Body of pancreas (tissue), 4 donors: ENCODE data around the gene C1orf232. TPM values are rescaled to one million over a fixed set of nuclear protein-coding genes. Genes with fewer than 3 reads are reported as not detected.

Experiments used
- ATAC-seq: fragments of 150-250 bp; one replicate; pipeline ENCODE4 v1.9.1; 2016
- DNase-seq, 4 donors: peaks; one replicate each; pipeline ENCODE4 v3.0.0-alpha.2; 2019
- H3K27ac ChIP-seq, 4 donors: fragments of 200-600 bp; sonication (generic); 1 replicate in 3 of 4; 2 replicates in 1 of 4; pipeline versions ENCODE4 v1.5.1 to v1.6.1; 2016 to 2019; ENCODE audit warnings: mild to moderate bottlenecking in 1 of 4, mixed read lengths in 1 of 4, moderate library complexity in 1 of 4
- H3K27me3 ChIP-seq, 2 donors: fragments of 200-600 bp; sonication (generic); one replicate each; pipeline ENCODE4 v1.6.0; 2016; ENCODE audit warnings: mild to moderate bottlenecking in 1 of 2
- H3K36me3 ChIP-seq, 2 donors: fragments of 200-600 bp; sonication (generic); replicated peaks in 1 of 2; 2 replicates each; pipeline ENCODE4 v1.5.1; 2016; ENCODE audit warnings: low read depth in 2 of 2; ENCODE audit not compliant: insufficient read depth in 1 of 2
- H3K4me1 ChIP-seq: fragments of 200-600 bp; sonication (generic); one replicate; pipeline ENCODE4 v1.6.0; 2016
- H3K4me3 ChIP-seq, 2 donors: fragments of 200-600 bp; sonication (generic); 1 replicate in 1 of 2; 2 replicates in 1 of 2; pipeline ENCODE4 v1.5.1; 2016 to 2019
- H3K9me3 ChIP-seq, 3 donors: fragments of 200-600 bp; sonication (generic); 1 replicate in 2 of 3; 2 replicates in 1 of 3; pipeline ENCODE4 v1.5.1; 2016
- CTCF ChIP-seq, 7 experiments: fragments of 450-650 bp in 4 of 7; fragments of 200-600 bp in 3 of 7; sonication (generic) in 3 of 7; IDR thresholded peaks; one replicate each; pipeline ENCODE4 v1.5.1; 2016 to 2019; ENCODE audit warnings: antibody characterized with exemption in 7 of 7
- POLR2A ChIP-seq, 3 donors: fragments of 450-650 bp; IDR thresholded peaks; one replicate each; pipeline ENCODE4 v1.6.1; 2016; ENCODE audit warnings: antibody characterized with exemption in 3 of 3, mild to moderate bottlenecking in 2 of 3
- WGBS, 2 donors: methylation state at CpG; one replicate each; pipeline ENCODE4 v1.1.5; 2017; 5-methylcytosine and 5-hydroxymethylcytosine counted together
- intact Hi-C: fragments of 100-400 bp; cut with DNase I; formaldehyde crosslinking; loops from one replicate; pipeline ENCODE4 v1.15.1; 2023
- total RNA-seq, 2 donors: library from RNA; depleted of rRNA; stranded (reverse); fragments of >200 nt; gene quantifications; one replicate each; pipeline ENCODE4 v1.1.0, GENCODE V29; 2016

Gene C1orf232
- total RNA-seq, 2 donors from 2014 or later: not detected

DNA sequence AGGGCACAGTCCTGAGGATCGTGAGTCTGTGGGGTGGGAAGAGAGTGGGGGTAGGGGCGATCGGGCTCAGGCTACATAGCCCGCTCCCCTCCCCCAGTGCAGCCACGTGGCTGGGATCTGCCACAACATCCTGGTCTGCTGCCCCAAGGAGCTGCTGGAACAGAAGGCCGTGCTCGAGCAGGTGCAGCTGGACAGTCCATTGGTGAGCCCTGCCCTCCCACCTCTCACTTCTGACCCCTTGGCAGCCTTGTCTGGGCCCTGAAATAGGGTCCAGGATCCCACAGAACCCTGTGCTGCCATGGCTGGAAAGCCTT, 13.6 kb upstream of the C1orf232 start:
- no peak for ATAC-seq

GRCh38 chr1:26181586-26182382, 13.0 kb upstream of the C1orf232 start:
- intact Hi-C loops: no loop called here
- WGBS, 2 donors: 75 to 79% methylated on average over 9 of the region's 9 CpGs
- no peak for DNase-seq

More for the DNA sequence above, 13.6 kb upstream of the C1orf232 start:
- H3K36me3 ChIP-seq: peaks cover 0 to 20% of the 10 kb centered on the region in 2 donors
- H3K4me3 ChIP-seq: no peak overlapping the region
- H3K27ac ChIP-seq: no peak overlapping the region
- intact Hi-C loops: no loop called here
- WGBS, 2 donors: 92% methylated on average over 7 of the region's 7 CpGs; no CpG with 5 or more reads in 1 of the 2 donors
- DNase-seq: no peak
- TF ChIP-seq CTCF (IDR thresholded peaks at IDR 0.05) (no peak), POLR2A (IDR thresholded peaks at IDR 0.05) (no peak)
- H3K9me3 ChIP-seq: no peaks in the 10 kb centered on the region
- H3K27me3 ChIP-seq: no peaks in the 10 kb centered on the region
- H3K4me1 ChIP-seq: peaks cover 11% of the 10 kb centered on the region

DNA sequence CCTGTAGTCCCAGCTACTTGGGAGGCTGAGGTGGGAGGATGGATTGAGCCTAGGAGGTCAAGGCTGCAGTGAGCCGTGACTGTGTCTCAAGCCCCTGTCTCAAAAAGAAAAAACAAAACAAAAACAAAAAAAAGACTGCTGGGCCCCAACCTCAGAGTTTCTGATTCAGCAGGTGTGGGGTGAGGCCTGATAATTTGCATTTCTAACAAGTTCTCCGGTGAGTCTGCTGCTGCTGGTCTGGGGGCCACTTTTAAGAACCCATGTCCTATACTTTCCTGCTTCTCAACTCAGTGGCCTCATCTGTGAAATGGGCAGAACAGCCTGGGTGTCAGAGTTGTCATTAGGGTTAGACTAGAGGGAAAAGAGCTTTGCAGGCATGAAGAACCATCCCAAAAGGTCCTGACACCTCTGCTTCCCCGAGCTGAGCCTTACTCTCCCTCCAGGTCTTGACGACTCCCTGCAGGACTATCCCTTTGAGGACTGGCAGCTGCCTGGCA, 11.3 kb upstream of the C1orf232 start:
- Histone ChIP-seq H3K27ac (no peak overlapping the region), H3K4me3 (no peak overlapping the region), H3K9me3 (no peaks in the 10 kb centered on the region), H3K4me1 (peaks cover 15% of the 10 kb centered on the region), H3K36me3 (peaks cover 0 to 15% of the 10 kb centered on the region in 2 donors), H3K27me3 (no peaks in the 10 kb centered on the region)
- TF ChIP-seq POLR2A (IDR thresholded peaks at IDR 0.05) (no peak), CTCF (IDR thresholded peaks at IDR 0.05) (no peak)
- 75 to 87% methylated on average over 3 to 4 of the region's 4 CpGs for WGBS, 2 donors
- intact Hi-C loops: no loop called here
- ATAC-seq (no peak), DNase-seq (no peak)

More at GRCh38 chr1:26181586-26182382, 13.0 kb upstream of the C1orf232 start:
- Histone ChIP-seq H3K4me3 (no peak overlapping the region), H3K36me3 (peaks cover 0 to 20% of the 10 kb centered on the region in 2 donors), H3K4me1 (peaks cover 15% of the 10 kb centered on the region), H3K27me3 (no peaks in the 10 kb centered on the region), H3K27ac (no peak overlapping the region), H3K9me3 (no peaks in the 10 kb centered on the region)
- no peak for ATAC-seq
- no peak for TF ChIP-seq POLR2A (IDR thresholded peaks at IDR 0.05)
- no peak for TF ChIP-seq CTCF (IDR thresholded peaks at IDR 0.05)

GRCh38 chr1:26177182-26177684, 8.5 kb upstream of the C1orf232 start, which contains the start of gene CNKSR1:
Gene CNKSR1 (plus strand): TSS chr1:26177491. CDS start chr1:26177548, 57 bp downstream.
- peaks cover 0 to 8% of the 10 kb centered on the region in 2 donors for H3K36me3 ChIP-seq
- H3K27ac ChIP-seq: peak within 1 kb of the TSS; percentile 40 to 79 (median 76)
- ATAC-seq: peak; percentile 99
- peak in 6 of 7 experiments; percentile 7 to 46 (median 37) for TF ChIP-seq CTCF (IDR thresholded peaks at IDR 0.05)
- peak; percentile 26 to 88 (median 80) for TF ChIP-seq POLR2A (IDR thresholded peaks at IDR 0.05)
- no peaks in the 10 kb centered on the region for H3K9me3 ChIP-seq
- DNase-seq: peak; percentile 87 to 93 (median 92)
- H3K27me3 ChIP-seq: no peaks in the 10 kb centered on the region
- H3K4me3 ChIP-seq: peak within 1 kb of the TSS; percentile 21 to 48
- WGBS, 2 donors: 14 to 23% methylated on average over 8 to 18 of the region's 21 CpGs
- H3K4me1 ChIP-seq: peaks cover 15% of the 10 kb centered on the region
- intact Hi-C loops: no loop called here
